Gastrocnemius medialis (tissue), 4 donors: ENCODE data around the gene ILK. TPM values are rescaled to one million over a fixed set of nuclear protein-coding genes. Genes with fewer than 3 reads are reported as not detected.

Source experiments
- ATAC-seq, 2 donors: fragments of 150-250 bp; one replicate each; pipeline ENCODE4 v1.9.1; 2016
- DNase-seq, 2 donors: peaks; one replicate each; pipeline ENCODE4 v3.0.0-alpha.2; 2019
- H3K27ac ChIP-seq, 4 donors: fragments of 200-600 bp; sonication (generic); 1 replicate in 1 of 4; 2 replicates in 3 of 4; pipeline ENCODE4 v1.5.1; 2016 to 2018; ENCODE audit warnings: mild to moderate bottlenecking in 2 of 4, moderate library complexity in 1 of 4
- H3K27me3 ChIP-seq, 3 donors: fragments of 200-600 bp; sonication (generic) in 2 of 3; 1 replicate in 1 of 3; 2 replicates in 2 of 3; pipeline versions ENCODE4 v1.5.1 to v1.6.0; 2016 to 2019; ENCODE audit warnings: mild to moderate bottlenecking in 1 of 3, moderate library complexity in 1 of 3
- H3K36me3 ChIP-seq, 2 donors: fragments of 200-600 bp; sonication (generic) in 1 of 2; one replicate each; pipeline ENCODE4 v1.5.1; 2017 to 2018
- H3K4me1 ChIP-seq, 2 donors: fragments of 200-600 bp; sonication (generic) in 1 of 2; one replicate each; pipeline ENCODE4 v1.5.1; 2016 to 2017; ENCODE audit warnings: mild to moderate bottlenecking in 2 of 2
- H3K4me3 ChIP-seq, 4 donors: fragments of 200-600 bp; sonication (generic) in 3 of 4; 1 replicate in 1 of 4; 2 replicates in 3 of 4; pipeline ENCODE4 v1.5.1; 2016 to 2019; ENCODE audit warnings: mild to moderate bottlenecking in 2 of 4
- H3K9me3 ChIP-seq, 3 donors: fragments of 200-600 bp; sonication (generic) in 2 of 3; 1 replicate in 1 of 3; 2 replicates in 2 of 3; pipeline ENCODE4 v1.5.1; 2016 to 2019
- CTCF ChIP-seq, 5 experiments: fragments of 450-650 bp in 3 of 5; fragments of 200-600 bp in 2 of 5; sonication (generic) in 2 of 5; IDR thresholded peaks in 4 of 5; conservative IDR thresholded peaks in 1 of 5; 1 replicate in 4 of 5; 2 replicates in 1 of 5; pipeline ENCODE4 v1.5.1; 2016 to 2019; ENCODE audit warnings: antibody characterized with exemption in 5 of 5, mild to moderate bottlenecking in 3 of 5, moderate library complexity in 3 of 5
- POLR2A ChIP-seq, 2 donors: fragments of 450-650 bp; IDR thresholded peaks; one replicate each; pipeline ENCODE4 v1.6.1; 2017; ENCODE audit warnings: antibody characterized with exemption in 2 of 2, mild to moderate bottlenecking in 2 of 2, moderate library complexity in 2 of 2
- in situ Hi-C, 4 donors: fragments of 200-750 bp; cut with MboI; loops; one replicate each; pipeline versions ENCODE4 v1.15.0 to v1.8.0; 2017; ENCODE audit warnings: low sequenced_read_pairs in 4 of 4
- intact Hi-C: fragments of 100-400 bp; cut with DNase I; formaldehyde crosslinking; loops from one replicate; pipeline ENCODE4 v1.15.1; 2023; ENCODE audit warnings: low total_unique reads
- total RNA-seq, 4 donors: library from RNA; depleted of rRNA; stranded (reverse); fragments of >200 nt; gene quantifications; one replicate each; pipeline versions ENCODE4 v1.1.0 to v1.2.3, GENCODE V29; 2016

ILK gene
- total RNA-seq, 4 donors from 2014 or later: 48.3 to 113 (median 70.5) TPM

DNA sequence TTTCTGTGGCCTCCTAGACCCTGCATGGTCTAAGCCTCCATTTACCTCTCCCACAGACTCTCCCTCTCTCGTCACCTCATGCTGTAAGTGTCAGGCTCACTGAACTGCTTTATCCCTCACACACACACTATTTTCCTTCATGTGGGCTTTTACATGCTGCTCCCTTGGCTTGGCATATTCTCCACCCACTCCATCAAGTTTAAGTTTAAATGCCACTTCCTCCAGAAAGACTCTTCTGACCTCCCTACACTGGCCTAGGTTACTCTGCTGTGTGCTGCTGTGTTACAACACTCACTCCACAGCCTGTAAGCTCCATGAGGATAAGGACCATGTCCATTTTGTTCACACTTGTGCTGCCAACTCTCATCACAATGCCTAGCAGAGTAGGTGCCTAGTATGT is 49.5 kb downstream of the ILK start:
- no peak overlapping the region for H3K27ac ChIP-seq
- no peaks in the 10 kb centered on the region for H3K36me3 ChIP-seq
- in situ Hi-C loops (no loop called here), intact Hi-C loops (no loop called here)
- no peak overlapping the region for H3K4me3 ChIP-seq
- no peak for DNase-seq
- no peaks in the 10 kb centered on the region for H3K9me3 ChIP-seq
- ATAC-seq: no peak
- no peak for TF ChIP-seq CTCF (IDR thresholded peaks at IDR 0.05 in 4 of 5, conservative IDR thresholded peaks at IDR 0.05 in 1 of 5)
- no peak for TF ChIP-seq POLR2A (IDR thresholded peaks at IDR 0.05)
- peaks cover 0 to 9% of the 10 kb centered on the region in 2 donors for H3K4me1 ChIP-seq
- peaks cover 18 to 25% (median 23%) of the 10 kb centered on the region in 3 donors for H3K27me3 ChIP-seq

GRCh38 chr11:6653656-6654055 is 50.1 kb downstream of the ILK start:
- H3K4me3 ChIP-seq: no peak overlapping the region
- no peaks in the 10 kb centered on the region for H3K36me3 ChIP-seq
- in situ Hi-C loops: no loop called here
- DNase-seq: no peak
- intact Hi-C loops: no loop called here
- no peaks in the 10 kb centered on the region for H3K9me3 ChIP-seq
- TF ChIP-seq CTCF (IDR thresholded peaks at IDR 0.05 in 4 of 5, conservative IDR thresholded peaks at IDR 0.05 in 1 of 5): no peak
- TF ChIP-seq POLR2A (IDR thresholded peaks at IDR 0.05): no peak
- no peak for ATAC-seq
- H3K27me3 ChIP-seq: peaks cover 18 to 28% (median 23%) of the 10 kb centered on the region in 3 donors
- H3K4me1 ChIP-seq: peaks cover 0 to 4% of the 10 kb centered on the region in 2 donors
- H3K27ac ChIP-seq: no peak overlapping the region

- TF ChIP-seq CTCF (IDR thresholded peaks at IDR 0.05 in 4 of 5, conservative IDR thresholded peaks at IDR 0.05 in 1 of 5) (no peak), POLR2A (IDR thresholded peaks at IDR 0.05) (no peak)
- in situ Hi-C loops: no loop called here
- Histone ChIP-seq H3K4me1 (peaks cover 0 to 4% of the 10 kb centered on the region in 2 donors), H3K27me3 (peaks cover 18 to 28% (median 23%) of the 10 kb centered on the region in 3 donors), H3K9me3 (no peaks in the 10 kb centered on the region), H3K4me3 (peak overlapping the region; percentile 43 to 48 (median 46)), H3K36me3 (no peaks in the 10 kb centered on the region), H3K27ac (peak overlapping the region; percentile 61 to 71 (median 69))
- DNase-seq: no peak
- peak in 1 of 2 donors; percentile 32 for ATAC-seq
- intact Hi-C loops: no loop called here
These were observed 50.9 kb downstream of the ILK start for GRCh38 chr11:6654281-6655019.

DNA sequence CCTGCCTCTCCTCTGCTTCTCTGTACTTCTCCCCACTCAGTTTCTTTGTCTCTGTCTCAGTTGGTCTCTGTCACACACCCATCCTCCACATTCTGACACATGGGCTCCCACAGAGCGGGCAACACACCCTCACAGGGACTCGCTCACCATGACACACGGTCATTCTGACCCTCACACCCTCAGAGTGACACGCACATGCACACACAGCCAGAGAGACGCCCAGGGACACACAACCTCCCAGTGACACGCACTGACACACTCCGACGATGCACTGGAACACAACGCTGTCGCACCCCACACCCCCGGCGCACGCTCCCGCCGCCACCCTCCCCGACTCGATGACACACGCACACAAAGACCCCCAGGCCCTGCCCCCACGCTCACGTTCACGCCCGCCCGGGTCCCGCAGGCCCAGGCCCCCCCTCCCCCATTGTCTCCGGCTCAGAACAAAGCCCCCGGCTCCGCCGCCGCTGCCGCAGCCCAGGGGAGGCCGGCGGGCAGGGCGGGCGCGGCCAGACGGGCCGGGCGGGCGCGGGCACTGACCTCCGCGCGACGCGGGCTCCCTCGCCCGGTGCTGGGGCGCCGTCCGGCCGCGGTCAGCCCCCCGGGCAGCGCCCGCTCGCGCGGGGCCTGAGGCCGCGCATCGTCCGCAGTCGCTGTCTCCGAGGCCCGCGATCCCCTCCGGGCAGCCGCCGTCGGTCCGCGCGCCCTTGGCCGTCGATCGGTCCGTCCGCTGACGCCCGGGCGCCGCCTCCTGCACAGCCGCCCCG is 51.6 kb downstream of the ILK start:
- peaks cover 18 to 28% (median 23%) of the 10 kb centered on the region in 3 donors for H3K27me3 ChIP-seq
- H3K36me3 ChIP-seq: no peaks in the 10 kb centered on the region
- no peaks in the 10 kb centered on the region for H3K9me3 ChIP-seq
- H3K27ac ChIP-seq: peak overlapping the region; percentile 61 to 71 (median 69)
- in situ Hi-C loops: no loop called here
- H3K4me3 ChIP-seq: peak overlapping the region; percentile 43 to 48 (median 46)
- TF ChIP-seq CTCF (IDR thresholded peaks at IDR 0.05 in 4 of 5, conservative IDR thresholded peaks at IDR 0.05 in 1 of 5): no peak
- no peak for TF ChIP-seq POLR2A (IDR thresholded peaks at IDR 0.05)
- intact Hi-C loops: no loop called here
- ATAC-seq (peak in 1 of 2 donors; percentile 29), DNase-seq (no peak)
- peaks cover 0 to 4% of the 10 kb centered on the region in 2 donors for H3K4me1 ChIP-seq
